SK-N-SH treated with all-trans-retinoic acid at 6 μM for 48 hours (cell line): ENCODE data around the gene SRRM5.

ENCODE experiments used
- BACH2 ChIP-seq: fragments of 250-450 bp; sonication (Bioruptor Pico); IDR thresholded peaks from 2 replicates; pipeline ENCODE4 v1.9.0; 2021; ENCODE audit warnings: mild to moderate bottlenecking, borderline replicate concordance
- OSR1 ChIP-seq: fragments of 250-450 bp; sonication (Bioruptor Pico); IDR thresholded peaks from 2 replicates; pipeline ENCODE4 v1.8.0; 2022; ENCODE audit warnings: moderate library complexity, mild to moderate bottlenecking, inconsistent platforms
- PPARA ChIP-seq: fragments of 250-450 bp; sonication (Bioruptor Pico); IDR thresholded peaks from 2 replicates; pipeline ENCODE4 v1.5.0; 2020; ENCODE audit warnings: mild to moderate bottlenecking, borderline replicate concordance
- TCF4 ChIP-seq: fragments of 250-450 bp; sonication (Bioruptor Pico); IDR thresholded peaks from 2 replicates; pipeline ENCODE4 v1.8.0; 2021; ENCODE audit warnings: mild to moderate bottlenecking, moderate library complexity, borderline replicate concordance
- ZFP30 ChIP-seq: fragments of 450-650 bp; formaldehyde crosslinking; IDR thresholded peaks from 2 replicates; pipeline ENCODE4 v1.5.0; 2022; ENCODE audit warnings: mild to moderate bottlenecking, moderate library complexity
- ZNF8 ChIP-seq: fragments of 450-650 bp; formaldehyde crosslinking; IDR thresholded peaks from 2 replicates; pipeline ENCODE4 v1.5.0; 2020; ENCODE audit warnings: mild to moderate bottlenecking, moderate library complexity
- TF ChIP-seq, protein P1 (sequence below): fragments of 250-450 bp; sonication (Bioruptor Pico); IDR thresholded peaks from 2 replicates; pipeline ENCODE4 v1.8.0; 2020; ENCODE audit warnings: mild to moderate bottlenecking, moderate library complexity, borderline replicate concordance
- TF ChIP-seq, protein P2 (sequence below): fragments of 250-450 bp; sonication (Bioruptor Pico); IDR thresholded peaks from 2 replicates; pipeline ENCODE4 v1.5.1; 2021; ENCODE audit warnings: mild to moderate bottlenecking, moderate library complexity
- TF ChIP-seq, protein P3 (sequence below): fragments of 250-450 bp; sonication (Bioruptor Pico); IDR thresholded peaks from 2 replicates; pipeline ENCODE4 v1.5.1; 2020; ENCODE audit warnings: low read depth, mild to moderate bottlenecking, moderate library complexity
- TF ChIP-seq, protein P4 (sequence below): fragments of 250-450 bp; sonication (Bioruptor Pico); IDR thresholded peaks from 2 replicates; pipeline ENCODE4 v1.8.0; 2021; ENCODE audit warnings: low read depth, mild to moderate bottlenecking, moderate library complexity, borderline replicate concordance

DNA sequence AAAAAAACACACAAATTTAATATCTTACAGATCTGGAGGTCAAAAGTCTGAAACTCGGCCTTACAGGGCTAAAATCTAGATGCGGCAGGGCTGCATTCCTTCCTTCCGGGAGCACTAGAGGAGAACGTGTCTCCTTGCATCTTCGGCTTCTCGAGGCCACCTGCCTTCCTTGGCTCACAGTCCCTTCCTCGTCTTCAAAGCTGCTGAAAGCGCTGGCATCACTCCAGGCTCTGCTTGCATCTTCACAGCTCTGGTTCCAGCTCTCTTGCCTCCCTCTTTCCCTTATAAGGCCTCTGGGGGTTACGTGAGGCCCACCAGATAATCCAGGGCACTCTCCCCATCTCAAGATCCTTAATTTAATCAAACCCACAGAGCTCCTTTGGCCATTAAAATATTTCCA is 47.1 kb upstream of the SRRM5 start:
- TF ChIP-seq, protein P1, sequence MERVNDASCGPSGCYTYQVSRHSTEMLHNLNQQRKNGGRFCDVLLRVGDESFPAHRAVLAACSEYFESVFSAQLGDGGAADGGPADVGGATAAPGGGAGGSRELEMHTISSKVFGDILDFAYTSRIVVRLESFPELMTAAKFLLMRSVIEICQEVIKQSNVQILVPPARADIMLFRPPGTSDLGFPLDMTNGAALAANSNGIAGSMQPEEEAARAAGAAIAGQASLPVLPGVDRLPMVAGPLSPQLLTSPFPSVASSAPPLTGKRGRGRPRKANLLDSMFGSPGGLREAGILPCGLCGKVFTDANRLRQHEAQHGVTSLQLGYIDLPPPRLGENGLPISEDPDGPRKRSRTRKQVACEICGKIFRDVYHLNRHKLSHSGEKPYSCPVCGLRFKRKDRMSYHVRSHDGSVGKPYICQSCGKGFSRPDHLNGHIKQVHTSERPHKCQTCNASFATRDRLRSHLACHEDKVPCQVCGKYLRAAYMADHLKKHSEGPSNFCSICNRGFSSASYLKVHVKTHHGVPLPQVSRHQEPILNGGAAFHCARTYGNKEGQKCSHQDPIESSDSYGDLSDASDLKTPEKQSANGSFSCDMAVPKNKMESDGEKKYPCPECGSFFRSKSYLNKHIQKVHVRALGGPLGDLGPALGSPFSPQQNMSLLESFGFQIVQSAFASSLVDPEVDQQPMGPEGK, result no peak
- TF ChIP-seq OSR1 (CRISPR knock-in tag) (no peak), PPARA (CRISPR knock-in tag) (no peak), ZNF8 (CRISPR knock-in tag) (no peak), BACH2 (CRISPR knock-in tag) (no peak), ZFP30 (no peak), TCF4 (no peak)
- TF ChIP-seq, protein P2, sequence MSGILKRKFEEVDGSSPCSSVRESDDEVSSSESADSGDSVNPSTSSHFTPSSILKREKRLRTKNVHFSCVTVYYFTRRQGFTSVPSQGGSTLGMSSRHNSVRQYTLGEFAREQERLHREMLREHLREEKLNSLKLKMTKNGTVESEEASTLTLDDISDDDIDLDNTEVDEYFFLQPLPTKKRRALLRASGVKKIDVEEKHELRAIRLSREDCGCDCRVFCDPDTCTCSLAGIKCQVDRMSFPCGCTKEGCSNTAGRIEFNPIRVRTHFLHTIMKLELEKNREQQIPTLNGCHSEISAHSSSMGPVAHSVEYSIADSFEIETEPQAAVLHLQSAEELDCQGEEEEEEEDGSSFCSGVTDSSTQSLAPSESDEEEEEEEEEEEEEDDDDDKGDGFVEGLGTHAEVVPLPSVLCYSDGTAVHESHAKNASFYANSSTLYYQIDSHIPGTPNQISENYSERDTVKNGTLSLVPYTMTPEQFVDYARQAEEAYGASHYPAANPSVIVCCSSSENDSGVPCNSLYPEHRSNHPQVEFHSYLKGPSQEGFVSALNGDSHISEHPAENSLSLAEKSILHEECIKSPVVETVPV (CRISPR knock-in tag), result no peak
- TF ChIP-seq, protein P3, sequence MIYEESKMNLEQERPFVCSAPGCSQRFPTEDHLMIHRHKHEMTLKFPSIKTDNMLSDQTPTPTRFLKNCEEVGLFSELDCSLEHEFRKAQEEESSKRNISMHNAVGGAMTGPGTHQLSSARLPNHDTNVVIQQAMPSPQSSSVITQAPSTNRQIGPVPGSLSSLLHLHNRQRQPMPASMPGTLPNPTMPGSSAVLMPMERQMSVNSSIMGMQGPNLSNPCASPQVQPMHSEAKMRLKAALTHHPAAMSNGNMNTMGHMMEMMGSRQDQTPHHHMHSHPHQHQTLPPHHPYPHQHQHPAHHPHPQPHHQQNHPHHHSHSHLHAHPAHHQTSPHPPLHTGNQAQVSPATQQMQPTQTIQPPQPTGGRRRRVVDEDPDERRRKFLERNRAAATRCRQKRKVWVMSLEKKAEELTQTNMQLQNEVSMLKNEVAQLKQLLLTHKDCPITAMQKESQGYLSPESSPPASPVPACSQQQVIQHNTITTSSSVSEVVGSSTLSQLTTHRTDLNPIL (CRISPR knock-in tag), result no peak
- TF ChIP-seq, protein P4, sequence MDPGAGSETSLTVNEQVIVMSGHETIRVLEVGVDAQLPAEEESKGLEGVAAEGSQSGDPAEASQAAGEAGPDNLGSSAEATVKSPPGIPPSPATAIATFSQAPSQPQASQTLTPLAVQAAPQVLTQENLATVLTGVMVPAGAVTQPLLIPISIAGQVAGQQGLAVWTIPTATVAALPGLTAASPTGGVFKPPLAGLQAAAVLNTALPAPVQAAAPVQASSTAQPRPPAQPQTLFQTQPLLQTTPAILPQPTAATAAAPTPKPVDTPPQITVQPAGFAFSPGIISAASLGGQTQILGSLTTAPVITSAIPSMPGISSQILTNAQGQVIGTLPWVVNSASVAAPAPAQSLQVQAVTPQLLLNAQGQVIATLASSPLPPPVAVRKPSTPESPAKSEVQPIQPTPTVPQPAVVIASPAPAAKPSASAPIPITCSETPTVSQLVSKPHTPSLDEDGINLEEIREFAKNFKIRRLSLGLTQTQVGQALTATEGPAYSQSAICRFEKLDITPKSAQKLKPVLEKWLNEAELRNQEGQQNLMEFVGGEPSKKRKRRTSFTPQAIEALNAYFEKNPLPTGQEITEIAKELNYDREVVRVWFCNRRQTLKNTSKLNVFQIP (CRISPR knock-in tag), result no peak
